ENCODE measurements around the gene SLC16A13. TPM values are rescaled to one million over a fixed set of nuclear protein-coding genes. Genes with fewer than 3 reads are reported as not detected.

Gene SLC16A13
- total and polyA plus RNA-seq, 2 of the 8 experiments (the other 6 are each of a cell fraction or from before 2014, with no cell fraction given), result 5.4 to 5.8 TPM

DNA sequence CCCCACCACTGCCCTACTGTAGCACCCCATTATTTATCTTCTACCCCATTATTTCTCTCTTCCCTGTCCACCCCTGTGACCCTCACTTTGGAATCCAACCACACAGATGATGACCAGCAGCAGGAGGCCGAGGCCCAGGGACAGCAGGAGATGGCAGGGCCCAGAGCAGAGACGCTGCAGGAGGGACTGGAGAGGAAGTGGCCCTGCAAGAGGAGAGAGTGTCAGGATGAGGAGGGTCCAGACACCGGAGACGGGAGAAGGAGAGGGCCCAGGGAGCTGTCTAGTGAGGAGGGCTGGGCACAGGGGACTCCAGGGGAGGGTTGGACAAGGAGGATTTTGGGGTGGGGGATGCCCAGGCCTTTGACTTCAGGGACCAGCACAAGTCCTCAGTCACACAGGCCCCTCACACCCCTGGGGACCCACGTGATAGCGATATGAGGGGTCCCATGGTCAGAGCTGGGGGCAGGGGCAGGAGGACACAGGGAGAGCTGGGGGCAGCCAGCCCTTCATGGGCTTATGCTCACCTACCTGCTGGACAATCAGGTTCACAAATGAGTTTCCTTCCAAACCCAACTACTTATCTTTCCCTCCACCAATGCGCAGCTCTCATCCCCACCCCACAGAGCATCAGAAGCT, 42.2 kb downstream of the SLC16A13 start (continued):
- TF ChIP-seq, protein P1, sequence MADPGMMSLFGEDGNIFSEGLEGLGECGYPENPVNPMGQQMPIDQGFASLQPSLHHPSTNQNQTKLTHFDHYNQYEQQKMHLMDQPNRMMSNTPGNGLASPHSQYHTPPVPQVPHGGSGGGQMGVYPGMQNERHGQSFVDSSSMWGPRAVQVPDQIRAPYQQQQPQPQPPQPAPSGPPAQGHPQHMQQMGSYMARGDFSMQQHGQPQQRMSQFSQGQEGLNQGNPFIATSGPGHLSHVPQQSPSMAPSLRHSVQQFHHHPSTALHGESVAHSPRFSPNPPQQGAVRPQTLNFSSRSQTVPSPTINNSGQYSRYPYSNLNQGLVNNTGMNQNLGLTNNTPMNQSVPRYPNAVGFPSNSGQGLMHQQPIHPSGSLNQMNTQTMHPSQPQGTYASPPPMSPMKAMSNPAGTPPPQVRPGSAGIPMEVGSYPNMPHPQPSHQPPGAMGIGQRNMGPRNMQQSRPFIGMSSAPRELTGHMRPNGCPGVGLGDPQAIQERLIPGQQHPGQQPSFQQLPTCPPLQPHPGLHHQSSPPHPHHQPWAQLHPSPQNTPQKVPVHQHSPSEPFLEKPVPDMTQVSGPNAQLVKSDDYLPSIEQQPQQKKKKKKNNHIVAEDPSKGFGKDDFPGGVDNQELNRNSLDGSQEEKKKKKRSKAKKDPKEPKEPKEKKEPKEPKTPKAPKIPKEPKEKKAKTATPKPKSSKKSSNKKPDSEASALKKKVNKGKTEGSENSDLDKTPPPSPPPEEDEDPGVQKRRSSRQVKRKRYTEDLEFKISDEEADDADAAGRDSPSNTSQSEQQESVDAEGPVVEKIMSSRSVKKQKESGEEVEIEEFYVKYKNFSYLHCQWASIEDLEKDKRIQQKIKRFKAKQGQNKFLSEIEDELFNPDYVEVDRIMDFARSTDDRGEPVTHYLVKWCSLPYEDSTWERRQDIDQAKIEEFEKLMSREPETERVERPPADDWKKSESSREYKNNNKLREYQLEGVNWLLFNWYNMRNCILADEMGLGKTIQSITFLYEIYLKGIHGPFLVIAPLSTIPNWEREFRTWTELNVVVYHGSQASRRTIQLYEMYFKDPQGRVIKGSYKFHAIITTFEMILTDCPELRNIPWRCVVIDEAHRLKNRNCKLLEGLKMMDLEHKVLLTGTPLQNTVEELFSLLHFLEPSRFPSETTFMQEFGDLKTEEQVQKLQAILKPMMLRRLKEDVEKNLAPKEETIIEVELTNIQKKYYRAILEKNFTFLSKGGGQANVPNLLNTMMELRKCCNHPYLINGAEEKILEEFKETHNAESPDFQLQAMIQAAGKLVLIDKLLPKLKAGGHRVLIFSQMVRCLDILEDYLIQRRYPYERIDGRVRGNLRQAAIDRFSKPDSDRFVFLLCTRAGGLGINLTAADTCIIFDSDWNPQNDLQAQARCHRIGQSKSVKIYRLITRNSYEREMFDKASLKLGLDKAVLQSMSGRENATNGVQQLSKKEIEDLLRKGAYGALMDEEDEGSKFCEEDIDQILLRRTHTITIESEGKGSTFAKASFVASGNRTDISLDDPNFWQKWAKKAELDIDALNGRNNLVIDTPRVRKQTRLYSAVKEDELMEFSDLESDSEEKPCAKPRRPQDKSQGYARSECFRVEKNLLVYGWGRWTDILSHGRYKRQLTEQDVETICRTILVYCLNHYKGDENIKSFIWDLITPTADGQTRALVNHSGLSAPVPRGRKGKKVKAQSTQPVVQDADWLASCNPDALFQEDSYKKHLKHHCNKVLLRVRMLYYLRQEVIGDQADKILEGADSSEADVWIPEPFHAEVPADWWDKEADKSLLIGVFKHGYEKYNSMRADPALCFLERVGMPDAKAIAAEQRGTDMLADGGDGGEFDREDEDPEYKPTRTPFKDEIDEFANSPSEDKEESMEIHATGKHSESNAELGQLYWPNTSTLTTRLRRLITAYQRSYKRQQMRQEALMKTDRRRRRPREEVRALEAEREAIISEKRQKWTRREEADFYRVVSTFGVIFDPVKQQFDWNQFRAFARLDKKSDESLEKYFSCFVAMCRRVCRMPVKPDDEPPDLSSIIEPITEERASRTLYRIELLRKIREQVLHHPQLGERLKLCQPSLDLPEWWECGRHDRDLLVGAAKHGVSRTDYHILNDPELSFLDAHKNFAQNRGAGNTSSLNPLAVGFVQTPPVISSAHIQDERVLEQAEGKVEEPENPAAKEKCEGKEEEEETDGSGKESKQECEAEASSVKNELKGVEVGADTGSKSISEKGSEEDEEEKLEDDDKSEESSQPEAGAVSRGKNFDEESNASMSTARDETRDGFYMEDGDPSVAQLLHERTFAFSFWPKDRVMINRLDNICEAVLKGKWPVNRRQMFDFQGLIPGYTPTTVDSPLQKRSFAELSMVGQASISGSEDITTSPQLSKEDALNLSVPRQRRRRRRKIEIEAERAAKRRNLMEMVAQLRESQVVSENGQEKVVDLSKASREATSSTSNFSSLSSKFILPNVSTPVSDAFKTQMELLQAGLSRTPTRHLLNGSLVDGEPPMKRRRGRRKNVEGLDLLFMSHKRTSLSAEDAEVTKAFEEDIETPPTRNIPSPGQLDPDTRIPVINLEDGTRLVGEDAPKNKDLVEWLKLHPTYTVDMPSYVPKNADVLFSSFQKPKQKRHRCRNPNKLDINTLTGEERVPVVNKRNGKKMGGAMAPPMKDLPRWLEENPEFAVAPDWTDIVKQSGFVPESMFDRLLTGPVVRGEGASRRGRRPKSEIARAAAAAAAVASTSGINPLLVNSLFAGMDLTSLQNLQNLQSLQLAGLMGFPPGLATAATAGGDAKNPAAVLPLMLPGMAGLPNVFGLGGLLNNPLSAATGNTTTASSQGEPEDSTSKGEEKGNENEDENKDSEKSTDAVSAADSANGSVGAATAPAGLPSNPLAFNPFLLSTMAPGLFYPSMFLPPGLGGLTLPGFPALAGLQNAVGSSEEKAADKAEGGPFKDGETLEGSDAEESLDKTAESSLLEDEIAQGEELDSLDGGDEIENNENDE (IDR thresholded peaks at IDR 0.05; ENCODE audit: insufficient replicate concordance, low read length), result no peak
- TF ChIP-seq TAF1 (IDR thresholded peaks at IDR 0.05; ENCODE audit: low read depth, low read length) (no peak), FOSL1 (IDR thresholded peaks at IDR 0.05; ENCODE audit: insufficient read depth, low read depth, low read length) (no peak), TAF7 (optimal IDR thresholded peaks at IDR 0.05; ENCODE audit: borderline replicate concordance, low read depth, low read length) (no peak), GTF2F1 (IDR thresholded peaks at IDR 0.05; ENCODE audit: borderline replicate concordance, low read depth, low read length) (no peak), ASH2L (IDR thresholded peaks at IDR 0.05; ENCODE audit: low read length) (no peak), YY1 (IDR thresholded peaks at IDR 0.05; ENCODE audit: low read depth, low read length) (no peak), GABPA (IDR thresholded peaks at IDR 0.05; ENCODE audit: borderline replicate concordance, insufficient read depth, low read length) (no peak), CREB1 (IDR thresholded peaks at IDR 0.05) (no peak)
- TF ChIP-seq, protein P2, sequence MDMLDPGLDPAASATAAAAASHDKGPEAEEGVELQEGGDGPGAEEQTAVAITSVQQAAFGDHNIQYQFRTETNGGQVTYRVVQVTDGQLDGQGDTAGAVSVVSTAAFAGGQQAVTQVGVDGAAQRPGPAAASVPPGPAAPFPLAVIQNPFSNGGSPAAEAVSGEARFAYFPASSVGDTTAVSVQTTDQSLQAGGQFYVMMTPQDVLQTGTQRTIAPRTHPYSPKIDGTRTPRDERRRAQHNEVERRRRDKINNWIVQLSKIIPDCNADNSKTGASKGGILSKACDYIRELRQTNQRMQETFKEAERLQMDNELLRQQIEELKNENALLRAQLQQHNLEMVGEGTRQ (IDR thresholded peaks at IDR 0.05; ENCODE audit: low read length), result no peak

Data from H1 (cell line).